Suprapubic skin (tissue), 4 donors: ENCODE data around the gene NR2F1. TPM values are rescaled to one million over a fixed set of nuclear protein-coding genes. Genes with fewer than 3 reads are reported as not detected.

ENCODE experiments used
- DNase-seq, 2 donors: peaks; one replicate each; pipeline ENCODE4 v3.0.0-alpha.2; 2019; ENCODE audit warnings: low spot score in 2 of 2
- H3K27ac ChIP-seq: fragments of 200-600 bp; sonication (generic); one replicate; pipeline ENCODE4 v1.5.1; 2019
- H3K27me3 ChIP-seq: fragments of 200-600 bp; sonication (generic); one replicate; pipeline ENCODE4 v1.5.1; 2019
- H3K36me3 ChIP-seq: fragments of 200-600 bp; sonication (generic); one replicate; pipeline ENCODE4 v1.5.1; 2019
- H3K4me1 ChIP-seq: fragments of 200-600 bp; sonication (generic); one replicate; pipeline ENCODE4 v1.5.1; 2019
- H3K4me3 ChIP-seq: fragments of 200-600 bp; sonication (generic); one replicate; pipeline ENCODE4 v1.5.1; 2019; ENCODE audit warnings: mild to moderate bottlenecking
- H3K9me3 ChIP-seq: fragments of 200-600 bp; sonication (generic); one replicate; pipeline ENCODE4 v1.5.1; 2019
- EP300 ChIP-seq: sonication (generic); formaldehyde crosslinking; IDR thresholded peaks from one replicate; pipeline ENCODE4 v1.6.1; 2017; ENCODE audit warnings: antibody characterized with exemption
- POLR2A ChIP-seq, 2 donors: fragments of 450-650 bp; IDR thresholded peaks; one replicate each; pipeline ENCODE4 v1.6.1; 2017; ENCODE audit warnings: antibody characterized with exemption in 2 of 2, mild to moderate bottlenecking in 2 of 2, moderate library complexity in 2 of 2
- POLR2AphosphoS5 ChIP-seq, 3 donors: sonication (generic); formaldehyde crosslinking; IDR thresholded peaks; one replicate each; pipeline ENCODE4 v1.6.1; 2017; ENCODE audit warnings: antibody characterized with exemption in 3 of 3
- WGBS: methylation state at CpG from one replicate; pipeline ENCODE4 v1.1.5; 2018; 5-methylcytosine and 5-hydroxymethylcytosine counted together
- total RNA-seq, 4 donors: library from RNA; depleted of rRNA; stranded (reverse); fragments of >200 nt; gene quantifications; one replicate each; pipeline ENCODE4 v1.1.0, GENCODE V29; 2016
- TF ChIP-seq, protein P1 (sequence below), 2 donors: fragments of 200-600 bp in 1 of 2; fragments of 450-650 bp in 1 of 2; sonication (generic) in 1 of 2; IDR thresholded peaks; one replicate each; pipeline ENCODE4 v1.5.1; 2016 to 2019; ENCODE audit warnings: antibody characterized with exemption in 2 of 2, mild to moderate bottlenecking in 1 of 2, moderate library complexity in 1 of 2

NR2F1 gene
- total RNA-seq, 4 donors from 2014 or later: 0.49 to 3.1 (median 1.3) TPM

DNA sequence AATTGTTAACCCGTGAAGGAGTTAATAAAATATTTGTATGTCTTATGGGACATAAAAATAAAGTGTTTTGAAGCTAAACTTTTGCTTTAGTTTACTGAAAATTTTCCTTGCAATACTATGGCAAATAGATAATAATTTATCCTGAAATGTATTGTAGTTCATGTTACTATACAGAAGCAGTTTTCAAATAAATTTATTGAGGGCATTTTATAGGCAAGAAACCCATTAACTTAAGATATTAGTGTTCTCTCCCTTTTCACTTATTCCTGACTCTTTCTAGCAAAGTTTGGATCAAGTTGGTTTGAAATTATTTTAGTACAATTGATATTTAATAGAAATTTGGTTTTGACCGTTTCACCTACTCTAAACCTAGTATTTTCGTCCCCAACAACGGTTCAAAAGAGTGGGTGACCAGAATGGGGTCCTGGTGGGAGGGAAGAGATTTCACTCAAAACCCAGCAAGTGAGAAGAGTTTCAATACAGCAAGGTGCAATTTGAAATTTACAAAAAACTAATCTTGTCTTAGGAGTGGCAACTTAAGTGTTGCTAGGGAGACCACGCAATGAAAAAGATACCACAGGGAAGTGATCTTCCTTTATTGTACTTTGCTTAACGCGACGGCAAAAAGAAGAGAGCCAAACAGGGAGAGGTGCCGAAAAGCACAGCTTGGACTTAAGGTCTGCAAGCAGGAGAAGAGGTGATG is 28.4 kb downstream of the NR2F1 start:
- Histone ChIP-seq H3K27ac (no peak overlapping the region), H3K4me1 (peaks cover 23% of the 10 kb centered on the region), H3K9me3 (no peaks in the 10 kb centered on the region), H3K4me3 (no peak overlapping the region), H3K27me3 (peaks cover 89% of the 10 kb centered on the region), H3K36me3 (no peaks in the 10 kb centered on the region)
- no peak for DNase-seq
- TF ChIP-seq POLR2A (IDR thresholded peaks at IDR 0.05) (no peak), POLR2AphosphoS5 (IDR thresholded peaks at IDR 0.05) (no peak), EP300 (no peak)
- TF ChIP-seq, protein P1, sequence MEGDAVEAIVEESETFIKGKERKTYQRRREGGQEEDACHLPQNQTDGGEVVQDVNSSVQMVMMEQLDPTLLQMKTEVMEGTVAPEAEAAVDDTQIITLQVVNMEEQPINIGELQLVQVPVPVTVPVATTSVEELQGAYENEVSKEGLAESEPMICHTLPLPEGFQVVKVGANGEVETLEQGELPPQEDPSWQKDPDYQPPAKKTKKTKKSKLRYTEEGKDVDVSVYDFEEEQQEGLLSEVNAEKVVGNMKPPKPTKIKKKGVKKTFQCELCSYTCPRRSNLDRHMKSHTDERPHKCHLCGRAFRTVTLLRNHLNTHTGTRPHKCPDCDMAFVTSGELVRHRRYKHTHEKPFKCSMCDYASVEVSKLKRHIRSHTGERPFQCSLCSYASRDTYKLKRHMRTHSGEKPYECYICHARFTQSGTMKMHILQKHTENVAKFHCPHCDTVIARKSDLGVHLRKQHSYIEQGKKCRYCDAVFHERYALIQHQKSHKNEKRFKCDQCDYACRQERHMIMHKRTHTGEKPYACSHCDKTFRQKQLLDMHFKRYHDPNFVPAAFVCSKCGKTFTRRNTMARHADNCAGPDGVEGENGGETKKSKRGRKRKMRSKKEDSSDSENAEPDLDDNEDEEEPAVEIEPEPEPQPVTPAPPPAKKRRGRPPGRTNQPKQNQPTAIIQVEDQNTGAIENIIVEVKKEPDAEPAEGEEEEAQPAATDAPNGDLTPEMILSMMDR (IDR thresholded peaks at IDR 0.05): no peak
- 15% methylated on average over 9 of the region's 9 CpGs for WGBS

GRCh38 chr5:93611976-93612854 is 29.2 kb downstream of the NR2F1 start:
- H3K27me3 ChIP-seq: peaks cover 81% of the 10 kb centered on the region

DNA sequence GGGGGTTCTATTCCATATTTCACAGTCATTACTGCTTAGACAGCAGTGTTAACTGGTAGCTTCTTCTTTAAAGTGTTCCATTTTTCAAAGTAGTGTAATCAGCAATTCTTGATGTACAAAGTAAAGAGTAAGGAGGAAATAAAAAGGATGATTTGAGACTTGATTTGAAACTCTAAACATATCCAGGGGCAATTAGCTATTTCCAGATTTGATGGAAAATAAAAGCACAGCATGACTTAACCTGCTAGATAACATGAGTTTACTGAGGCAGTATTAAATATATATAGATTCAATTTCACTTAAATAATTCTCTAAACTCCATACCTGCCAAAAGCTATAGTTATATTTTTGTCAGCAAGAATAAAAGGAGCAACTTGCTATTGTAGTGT is 29.8 kb downstream of the NR2F1 start:
- no peak overlapping the region for H3K4me3 ChIP-seq
- peaks cover 75% of the 10 kb centered on the region for H3K27me3 ChIP-seq
- H3K27ac ChIP-seq: no peak overlapping the region
- H3K9me3 ChIP-seq: no peaks in the 10 kb centered on the region
- DNase-seq: no peak
- TF ChIP-seq POLR2AphosphoS5 (IDR thresholded peaks at IDR 0.05) (no peak), POLR2A (IDR thresholded peaks at IDR 0.05) (no peak)
- TF ChIP-seq, protein P1 (IDR thresholded peaks at IDR 0.05): no peak
- no peaks in the 10 kb centered on the region for H3K36me3 ChIP-seq
- H3K4me1 ChIP-seq: peaks cover 17% of the 10 kb centered on the region

More at GRCh38 chr5:93611976-93612854, 29.2 kb downstream of the NR2F1 start:
- no peaks in the 10 kb centered on the region for H3K36me3 ChIP-seq
- TF ChIP-seq, protein P1 (IDR thresholded peaks at IDR 0.05): no peak
- TF ChIP-seq POLR2AphosphoS5 (IDR thresholded peaks at IDR 0.05) (no peak), EP300 (no peak), POLR2A (IDR thresholded peaks at IDR 0.05) (no peak)
- WGBS: 7% methylated on average over 43 of the region's 43 CpGs
- no peak for DNase-seq
- no peak overlapping the region for H3K4me3 ChIP-seq
- H3K9me3 ChIP-seq: no peaks in the 10 kb centered on the region
- peaks cover 23% of the 10 kb centered on the region for H3K4me1 ChIP-seq
- H3K27ac ChIP-seq: no peak overlapping the region

GRCh38 chr5:93616538-93617174 is 33.6 kb downstream of the NR2F1 start:
- Histone ChIP-seq H3K4me1 (peaks cover 23% of the 10 kb centered on the region), H3K9me3 (no peaks in the 10 kb centered on the region), H3K27ac (no peak overlapping the region), H3K27me3 (peaks cover 37% of the 10 kb centered on the region), H3K36me3 (no peaks in the 10 kb centered on the region), H3K4me3 (no peak overlapping the region)
- DNase-seq: no peak
- TF ChIP-seq EP300: no peak
- TF ChIP-seq POLR2AphosphoS5 (IDR thresholded peaks at IDR 0.05): no peak
- TF ChIP-seq POLR2A (IDR thresholded peaks at IDR 0.05): no peak
- TF ChIP-seq, protein P1 (IDR thresholded peaks at IDR 0.05): no peak
- WGBS: 89% methylated on average over 9 of the region's 9 CpGs
